PC-9 (cell line): ENCODE results near the gene RNF11. TPM values are rescaled to one million over a fixed set of nuclear protein-coding genes. Genes with fewer than 3 reads are reported as not detected.
A peak's percentile ranks its signal among the peaks of the same experiment; 100 is the strongest.

Experiments used
- BruUV-seq: library from RNA; stranded (reverse); fragments of 400-500 nt; replicated peaks from 2 replicates; lab custom pipeline; 2021; lab: Mats Ljungman, UMichigan
- CTCF ChIA-PET: fragments of 300-600 bp; sonication (Branson Sonifier 250); formaldehyde crosslinking; loops from one replicate; lab custom pipeline; 2022; ENCODE audit warnings: antibody characterized with exemption; lab: Charles Lee
- POLR2A ChIA-PET: fragments of 300-600 bp; sonication (Branson Sonifier 250); formaldehyde crosslinking; loops from one replicate; lab custom pipeline; 2022; ENCODE audit warnings: antibody characterized with exemption; ENCODE audit not compliant: unreplicated experiment; lab: Charles Lee
- DNase-seq, 2 experiments: peaks; one replicate each; pipeline versions ENCODE4 v3.0.0 to v3.0.0-alpha.2; 2015 to 2022; ENCODE audit warnings: mixed read lengths in 1 of 2
- H2AFZ ChIP-seq: fragments of 200-600 bp; sonication (generic); 2 replicates; pipeline ENCODE4 v1.8.1; 2017; ENCODE audit warnings: antibody characterized with exemption
- H3F3A ChIP-seq: fragments of 200-600 bp; sonication (generic); 2 replicates; pipeline ENCODE4 v1.8.1; 2017; ENCODE audit warnings: antibody characterized with exemption, mild to moderate bottlenecking, low read depth; ENCODE audit not compliant: insufficient read depth
- H3K27ac ChIP-seq: fragments of 200-600 bp; sonication (generic); 2 replicates; pipeline ENCODE4 v1.6.1; 2016; ENCODE audit warnings: mixed run types
- H3K27me3 ChIP-seq: fragments of 200-600 bp; sonication (generic); 2 replicates; pipeline ENCODE4 v1.6.1; 2016; ENCODE audit warnings: low read depth, mixed run types; ENCODE audit not compliant: insufficient read depth
- H3K36me3 ChIP-seq: fragments of 200-600 bp; sonication (generic); 2 replicates; pipeline ENCODE4 v1.6.1; 2016; ENCODE audit warnings: low read depth, mixed run types
- H3K4me1 ChIP-seq: fragments of 200-600 bp; sonication (generic); replicated peaks from 2 replicates; pipeline ENCODE4 v1.6.1; 2016; ENCODE audit warnings: mixed run types; ENCODE audit not compliant: insufficient read depth
- H3K4me2 ChIP-seq: fragments of 200-600 bp; sonication (generic); 2 replicates; pipeline ENCODE4 v1.6.1; 2017; ENCODE audit warnings: mixed run types
- H3K4me3 ChIP-seq: fragments of 200-600 bp; sonication (generic); 2 replicates; pipeline ENCODE4 v1.6.1; 2016; ENCODE audit warnings: mixed run types
- H3K79me2 ChIP-seq: fragments of 200-600 bp; sonication (generic); 2 replicates; pipeline ENCODE4 v1.6.1; 2017; ENCODE audit warnings: low read depth, mixed run types
- H3K9me2 ChIP-seq: fragments of 200-600 bp; sonication (generic); 2 replicates; pipeline ENCODE4 v1.8.1; 2017; ENCODE audit warnings: mild to moderate bottlenecking; ENCODE audit not compliant: insufficient read depth
- H3K9me3 ChIP-seq: fragments of 200-600 bp; sonication (generic); 2 replicates; pipeline ENCODE4 v1.8.1; 2016; ENCODE audit warnings: low read depth; ENCODE audit not compliant: insufficient read depth
- H4K20me1 ChIP-seq: fragments of 200-600 bp; sonication (generic); 2 replicates; pipeline ENCODE4 v1.8.1; 2017; ENCODE audit not compliant: insufficient read depth
- CTCF ChIP-seq: fragments of 200-600 bp; sonication (generic); conservative IDR thresholded peaks from 2 replicates; pipeline ENCODE4 v1.6.1; 2017; ENCODE audit warnings: mixed run types, antibody characterized with exemption, mild to moderate bottlenecking, moderate library complexity
- EZH2 ChIP-seq: fragments of 200-600 bp; sonication (generic); IDR thresholded peaks from 2 replicates; pipeline ENCODE4 v1.8.0; 2017; ENCODE audit warnings: antibody characterized with exemption, low read depth
- intact Hi-C: fragments of 100-400 bp; cut with micrococcal nuclease; formaldehyde crosslinking; loops from one replicate; pipeline ENCODE4 v1.10.0; 2022; ENCODE audit not compliant: unreplicated experiment
- total RNA-seq: library from RNA; stranded (reverse); gene quantifications from 2 replicates; pipeline ENCODE4 v1.2.3, GENCODE V29; 2021

Gene RNF11
- total RNA-seq, 1 experiment from 2014 or later: 73.2 TPM

GRCh38 chr1:51313268-51313852 is 77.3 kb downstream of the RNF11 start:
- H4K20me1 ChIP-seq: no peaks in the 10 kb centered on the region
- BruUV-seq: no TSS peak
- no peak for TF ChIP-seq EZH2
- TF ChIP-seq CTCF: peak; percentile 47; the same call in 1 of the 2 replicates
- peaks cover 32% of the 10 kb centered on the region for H3K4me1 ChIP-seq
- ChIA-PET POLR2A (no interaction called here), CTCF (no interaction called here)
- H3K36me3 ChIP-seq: no peaks in the 10 kb centered on the region
- H3K4me3 ChIP-seq: no peak overlapping the region
- no peak for DNase-seq
- H3K27me3 ChIP-seq: no peaks in the 10 kb centered on the region
- no peak overlapping the region for H2AFZ ChIP-seq
- intact Hi-C loops: no loop called here
- H3K79me2 ChIP-seq: no peaks in the 10 kb centered on the region
- no peaks in the 10 kb centered on the region for H3K9me3 ChIP-seq
- peaks cover 23% of the 10 kb centered on the region for H3F3A ChIP-seq
- no peaks in the 10 kb centered on the region for H3K9me2 ChIP-seq
- H3K27ac ChIP-seq: peak overlapping the region; percentile 99
- peak overlapping the region; percentile 82 for H3K4me2 ChIP-seq

- Histone ChIP-seq H3K4me2 (peak overlapping the region; percentile 82), H3F3A (peaks cover 23% of the 10 kb centered on the region), H3K36me3 (no peaks in the 10 kb centered on the region), H3K4me3 (peak overlapping the region; percentile 22; the same call in 1 of the 2 replicates), H3K9me3 (no peaks in the 10 kb centered on the region), H3K9me2 (no peaks in the 10 kb centered on the region), H2AFZ (peak overlapping the region; percentile 72), H3K79me2 (no peaks in the 10 kb centered on the region), H3K27me3 (no peaks in the 10 kb centered on the region), H3K27ac (peak overlapping the region; percentile 99), H4K20me1 (no peaks in the 10 kb centered on the region), H3K4me1 (peaks cover 32% of the 10 kb centered on the region)
- POLR2A ChIA-PET: interaction anchor here (0.6 kb wide), 1 partner anchor 13 kb away, joined by 15 read pairs; no protein-coding TSS in a partner anchor
- peak; percentile 42 to 93 for DNase-seq
- no peak for TF ChIP-seq EZH2
- no peak for TF ChIP-seq CTCF
- CTCF ChIA-PET: no interaction called here
- intact Hi-C loops: no loop called here
- TSS peak; percentile 78 for BruUV-seq
Measured at GRCh38 chr1:51313961-51314777, 78.1 kb downstream of the RNF11 start.

- ChIA-PET POLR2A (interaction anchor here (0.5 to 0.6 kb wide), 3 partner anchors 12 to 52 kb away, joined by 3 to 21 read pairs (median 15); no protein-coding TSS in a partner anchor), CTCF (no interaction called here)
- Histone ChIP-seq H3K4me2 (peak overlapping the region; percentile 82), H3K4me3 (no peak overlapping the region), H3K27me3 (no peaks in the 10 kb centered on the region), H2AFZ (no peak overlapping the region), H3K27ac (peak overlapping the region; percentile 99), H3F3A (peaks cover 23% of the 10 kb centered on the region), H4K20me1 (no peaks in the 10 kb centered on the region), H3K4me1 (peaks cover 32% of the 10 kb centered on the region), H3K9me2 (no peaks in the 10 kb centered on the region), H3K79me2 (no peaks in the 10 kb centered on the region), H3K36me3 (no peaks in the 10 kb centered on the region), H3K9me3 (no peaks in the 10 kb centered on the region)
- intact Hi-C loops: no loop called here
- no peak for TF ChIP-seq EZH2
- no peak for TF ChIP-seq CTCF
- no peak for DNase-seq
- BruUV-seq: no TSS peak
Measured at GRCh38 chr1:51314974-51315373, 78.9 kb downstream of the RNF11 start.
